A673 (cell line): ENCODE data around the gene SEC16B. TPM values are rescaled to one million over a fixed set of nuclear protein-coding genes. Genes with fewer than 3 reads are reported as not detected.

Experiments
- BruUV-seq: library from RNA; stranded (reverse); fragments of 400-500 nt; replicated peaks from 2 replicates; lab custom pipeline; 2021; lab: Mats Ljungman, UMichigan
- CTCF ChIA-PET: fragments of 300-600 bp; sonication (Branson Sonifier 250); formaldehyde crosslinking; loops from one replicate; lab custom pipeline; 2022; ENCODE audit warnings: antibody characterized with exemption; lab: Charles Lee
- POLR2A ChIA-PET: fragments of 300-600 bp; sonication (Branson Sonifier 250); formaldehyde crosslinking; loops from one replicate; lab custom pipeline; 2022; ENCODE audit warnings: antibody characterized with exemption; ENCODE audit not compliant: low non-redundant PET; lab: Charles Lee
- DNase-seq: peaks from one replicate; pipeline ENCODE4 v3.0.0-alpha.2; 2015; ENCODE audit warnings: low spot score
- H3K27ac ChIP-seq: fragments of 200-600 bp; sonication (generic); 2 replicates; pipeline ENCODE4 v1.5.1; 2016; ENCODE audit warnings: mixed run types, low read depth, mild to moderate bottlenecking, mixed read lengths, antibody characterized with exemption, low read length; ENCODE audit not compliant: poor library complexity, severe bottlenecking
- H3K27me3 ChIP-seq: fragments of 200-600 bp; sonication (generic); replicated peaks from 2 replicates; pipeline ENCODE4 v1.6.1; 2017; ENCODE audit warnings: mixed run types, low read depth, mild to moderate bottlenecking, mixed read lengths, antibody characterized with exemption, low read length; ENCODE audit not compliant: insufficient read depth, poor library complexity
- H3K36me3 ChIP-seq: fragments of 200-600 bp; sonication (generic); 2 replicates; pipeline ENCODE4 v1.6.1; 2016; ENCODE audit warnings: mixed run types, mild to moderate bottlenecking, mixed read lengths, antibody characterized with exemption, low read length; ENCODE audit not compliant: insufficient read depth, poor library complexity, severe bottlenecking
- H3K4me1 ChIP-seq: fragments of 200-600 bp; sonication (generic); 2 replicates; pipeline ENCODE4 v1.6.1; 2017; ENCODE audit warnings: mixed run types, mild to moderate bottlenecking, mixed read lengths, antibody characterized with exemption, low read length; ENCODE audit not compliant: insufficient read depth, poor library complexity, severe bottlenecking
- H3K4me3 ChIP-seq: fragments of 200-600 bp; sonication (generic); 2 replicates; pipeline ENCODE4 v1.5.1; 2016; ENCODE audit warnings: low read depth, mixed run types, mild to moderate bottlenecking, mixed read lengths, low read length; ENCODE audit not compliant: poor library complexity, severe bottlenecking
- H3K9me3 ChIP-seq: fragments of 200-600 bp; sonication (generic); 2 replicates; pipeline ENCODE4 v1.6.1; 2016; ENCODE audit warnings: mixed run types, low read depth, mild to moderate bottlenecking, mixed read lengths, antibody characterized with exemption, low read length; ENCODE audit not compliant: poor library complexity, severe bottlenecking
- EZH2 ChIP-seq: fragments of 200-600 bp; sonication (generic); IDR thresholded peaks from 2 replicates; pipeline ENCODE4 v1.6.1; 2017; ENCODE audit warnings: borderline replicate concordance, low read depth, mild to moderate bottlenecking, mixed read lengths, antibody characterized with exemption, low read length; ENCODE audit not compliant: poor library complexity, severe bottlenecking
- intact Hi-C: fragments of 100-400 bp; cut with micrococcal nuclease; formaldehyde crosslinking; loops from one replicate; pipeline ENCODE4 v1.10.0; 2022; ENCODE audit not compliant: unreplicated experiment
- total RNA-seq: library from RNA; stranded (reverse); gene quantifications from 2 replicates; pipeline ENCODE4 v1.2.3, GENCODE V29; 2021
- TF ChIP-seq, protein P1 (sequence below): fragments of 300-800, 200-600 bp; sonication (generic); conservative IDR thresholded peaks from 2 replicates; pipeline ENCODE4 v1.5.1; 2017; ENCODE audit warnings: low read depth, mild to moderate bottlenecking, antibody characterized with exemption, low read length, moderate library complexity, mixed read lengths

SEC16B gene
- total RNA-seq, 1 experiment from 2014 or later, result 1.3 TPM

DNA sequence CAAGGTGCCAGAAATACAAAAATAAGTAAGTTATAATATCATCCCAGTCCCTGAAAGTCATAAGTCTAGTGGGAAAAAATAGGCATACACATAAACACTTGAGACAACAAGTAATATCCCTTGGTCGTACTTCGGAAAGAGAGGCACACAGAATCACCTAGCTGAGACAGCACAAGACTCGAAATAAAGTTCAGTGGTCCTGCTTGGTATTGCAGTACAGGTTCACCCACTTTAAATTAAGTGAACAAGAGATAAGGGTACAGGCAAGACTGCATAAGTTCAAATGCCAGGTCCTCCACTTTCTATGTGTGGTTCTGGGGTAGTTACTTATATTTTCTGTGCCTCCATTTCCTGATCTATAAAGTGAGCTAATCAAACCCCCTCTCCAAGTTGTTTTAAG lies 47.6 kb downstream of the SEC16B start:
- CTCF ChIA-PET, result no interaction called here
- no TSS peak for BruUV-seq
- Histone ChIP-seq H3K9me3 (no peaks in the 10 kb centered on the region), H3K4me3 (no peak overlapping the region), H3K27ac (no peak overlapping the region), H3K4me1 (no peaks in the 10 kb centered on the region), H3K36me3 (no peaks in the 10 kb centered on the region), H3K27me3 (no peaks in the 10 kb centered on the region)
- no peak for TF ChIP-seq EZH2
- TF ChIP-seq, protein P1, sequence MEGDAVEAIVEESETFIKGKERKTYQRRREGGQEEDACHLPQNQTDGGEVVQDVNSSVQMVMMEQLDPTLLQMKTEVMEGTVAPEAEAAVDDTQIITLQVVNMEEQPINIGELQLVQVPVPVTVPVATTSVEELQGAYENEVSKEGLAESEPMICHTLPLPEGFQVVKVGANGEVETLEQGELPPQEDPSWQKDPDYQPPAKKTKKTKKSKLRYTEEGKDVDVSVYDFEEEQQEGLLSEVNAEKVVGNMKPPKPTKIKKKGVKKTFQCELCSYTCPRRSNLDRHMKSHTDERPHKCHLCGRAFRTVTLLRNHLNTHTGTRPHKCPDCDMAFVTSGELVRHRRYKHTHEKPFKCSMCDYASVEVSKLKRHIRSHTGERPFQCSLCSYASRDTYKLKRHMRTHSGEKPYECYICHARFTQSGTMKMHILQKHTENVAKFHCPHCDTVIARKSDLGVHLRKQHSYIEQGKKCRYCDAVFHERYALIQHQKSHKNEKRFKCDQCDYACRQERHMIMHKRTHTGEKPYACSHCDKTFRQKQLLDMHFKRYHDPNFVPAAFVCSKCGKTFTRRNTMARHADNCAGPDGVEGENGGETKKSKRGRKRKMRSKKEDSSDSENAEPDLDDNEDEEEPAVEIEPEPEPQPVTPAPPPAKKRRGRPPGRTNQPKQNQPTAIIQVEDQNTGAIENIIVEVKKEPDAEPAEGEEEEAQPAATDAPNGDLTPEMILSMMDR, result no peak
- no peak for DNase-seq
- intact Hi-C loops, result no loop called here
- POLR2A ChIA-PET, result no interaction called here

DNA sequence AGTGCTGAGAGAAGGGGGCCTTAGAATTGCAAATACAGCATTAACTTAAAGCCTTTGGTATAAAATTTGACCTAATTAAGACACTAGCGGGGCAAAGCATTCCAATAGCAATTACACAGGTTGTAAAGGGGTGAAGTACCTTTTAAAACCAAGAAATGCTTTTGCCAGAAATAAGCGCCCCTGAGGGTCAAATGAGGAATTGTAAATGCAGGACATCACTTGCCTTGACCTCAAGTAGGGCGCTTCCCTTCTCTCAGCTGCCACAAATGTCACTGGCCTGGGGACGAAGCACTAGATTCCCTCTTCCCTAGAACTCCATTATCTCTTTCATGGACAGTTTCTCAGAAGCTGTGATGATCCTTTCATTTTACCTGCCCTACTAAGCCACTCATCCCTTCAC lies 48.3 kb downstream of the SEC16B start:
- Histone ChIP-seq H3K27ac (no peak overlapping the region), H3K36me3 (no peaks in the 10 kb centered on the region), H3K9me3 (no peaks in the 10 kb centered on the region), H3K27me3 (no peaks in the 10 kb centered on the region), H3K4me3 (no peak overlapping the region), H3K4me1 (no peaks in the 10 kb centered on the region)
- BruUV-seq, result no TSS peak
- ChIA-PET CTCF (no interaction called here), POLR2A (no interaction called here)
- intact Hi-C loops, result no loop called here
- DNase-seq, result no peak
- TF ChIP-seq, protein P1, result no peak
- TF ChIP-seq EZH2, result no peak

DNA sequence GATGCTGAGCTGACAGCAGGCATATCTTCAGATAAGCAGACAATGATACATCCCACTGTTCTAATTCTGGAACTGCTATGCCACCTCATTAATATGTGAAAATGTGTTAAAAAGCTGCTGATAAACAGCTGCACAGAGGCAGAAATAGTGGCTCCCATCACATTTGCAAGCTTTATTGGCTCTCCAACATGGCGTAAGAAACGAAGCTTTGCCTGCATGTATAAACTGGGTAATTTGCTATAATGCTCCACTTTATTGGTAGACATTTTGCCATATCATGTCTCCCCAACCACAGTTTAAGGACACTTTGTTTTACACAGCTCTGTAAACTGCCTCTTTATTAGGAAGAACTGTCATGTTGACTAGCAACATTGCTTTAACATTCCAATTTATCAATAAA lies 49.8 kb downstream of the SEC16B start:
- CTCF ChIA-PET, result no interaction called here
- intact Hi-C loops, result no loop called here
- Histone ChIP-seq H3K27ac (no peak overlapping the region), H3K9me3 (no peaks in the 10 kb centered on the region), H3K27me3 (no peaks in the 10 kb centered on the region), H3K4me3 (no peak overlapping the region), H3K36me3 (no peaks in the 10 kb centered on the region), H3K4me1 (no peaks in the 10 kb centered on the region)
- DNase-seq, result no peak
- no TSS peak for BruUV-seq
- POLR2A ChIA-PET, result no interaction called here
- TF ChIP-seq, protein P1, result no peak
- no peak for TF ChIP-seq EZH2
